GM19025 (cell line): Measurements from ENCODE around the gene WFIKKN2.
"Not testable (repeated sequence)": the region's sequence is repeated elsewhere in the genome, so short reads cannot be mapped to it uniquely, and the experiment has no call there.

Source experiments
- ATAC-seq: cut with Tn5 transposase; IDR thresholded peaks from one replicate; pipeline ENCODE4 v1.9.1; 2021; ENCODE audit warnings: mild to moderate bottlenecking, low read depth, moderate library complexity; ENCODE audit not compliant: unreplicated experiment

WFIKKN2 gene

DNA sequence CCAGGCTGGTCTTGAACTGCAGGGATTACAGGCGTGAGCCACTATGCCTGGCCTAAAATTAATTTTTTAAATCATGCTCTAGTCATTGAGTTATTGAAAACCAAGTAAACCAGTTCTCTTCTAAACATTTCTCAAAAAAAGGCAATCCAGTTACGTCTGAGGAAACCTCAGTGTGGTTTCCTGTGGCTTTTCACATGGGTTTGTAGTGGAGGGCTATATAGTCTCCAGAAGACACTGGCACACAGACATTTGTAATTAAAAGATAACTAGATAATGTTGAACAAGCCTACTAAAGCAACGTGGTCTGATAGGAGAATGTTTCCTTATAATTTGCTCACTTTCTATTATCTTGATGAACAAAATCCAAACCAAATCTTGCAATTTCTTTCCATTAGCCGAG lies 36.0 kb downstream of the WFIKKN2 start:
- no peak for ATAC-seq

DNA sequence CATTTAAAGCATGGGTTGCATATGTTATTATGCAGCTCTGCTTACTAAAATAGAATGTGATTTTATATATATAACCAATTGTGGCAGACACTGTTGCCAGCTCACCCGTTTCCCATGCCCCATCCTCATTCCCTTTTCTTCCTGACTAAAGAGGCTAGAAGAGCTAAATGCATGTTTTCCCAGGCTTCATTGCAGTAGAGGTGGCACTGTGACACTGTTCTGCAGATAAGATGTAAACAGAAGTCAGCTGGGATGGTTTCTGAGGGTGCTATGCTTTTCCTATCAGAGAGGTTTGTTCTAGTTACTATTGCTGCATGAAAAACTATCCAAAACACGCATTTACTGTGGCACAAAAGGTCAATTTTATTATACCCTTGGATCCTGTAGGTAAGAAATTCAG lies 36.5 kb downstream of the WFIKKN2 start:
- no peak for ATAC-seq

DNA sequence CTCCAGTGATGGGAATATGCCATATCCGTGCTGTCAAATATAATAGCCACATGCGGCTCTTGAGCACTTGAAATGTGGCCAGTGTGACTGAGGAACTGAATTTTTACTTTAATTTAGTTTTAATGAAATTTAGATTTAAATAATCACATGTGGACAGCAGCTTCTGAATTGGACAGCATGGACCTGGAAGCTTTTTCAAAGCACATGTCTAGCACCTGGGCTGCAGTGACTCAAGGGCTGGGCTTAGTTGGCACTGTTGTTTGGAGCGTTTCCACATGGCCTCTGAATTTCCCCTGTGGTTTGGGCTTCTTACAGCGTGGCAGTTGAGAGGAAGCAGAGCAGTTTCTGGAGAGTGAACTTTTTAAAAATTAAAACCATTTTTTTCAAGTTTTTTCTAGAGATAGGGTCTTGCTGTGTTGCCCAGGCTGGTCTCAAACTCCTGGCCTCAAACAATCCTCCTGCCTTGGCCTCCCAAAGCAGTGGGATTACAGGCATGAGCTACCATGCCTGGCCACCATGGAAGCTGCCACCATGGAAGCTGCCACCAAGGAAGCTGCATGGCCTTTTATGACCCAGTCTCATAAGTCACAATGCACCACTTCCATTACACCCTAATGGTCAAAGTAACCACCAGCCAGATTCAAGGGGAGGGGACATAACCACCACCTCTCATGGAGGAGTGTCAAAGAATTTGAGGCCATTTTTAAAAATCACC lies 37.5 kb downstream of the WFIKKN2 start:
- ATAC-seq = no peak

DNA sequence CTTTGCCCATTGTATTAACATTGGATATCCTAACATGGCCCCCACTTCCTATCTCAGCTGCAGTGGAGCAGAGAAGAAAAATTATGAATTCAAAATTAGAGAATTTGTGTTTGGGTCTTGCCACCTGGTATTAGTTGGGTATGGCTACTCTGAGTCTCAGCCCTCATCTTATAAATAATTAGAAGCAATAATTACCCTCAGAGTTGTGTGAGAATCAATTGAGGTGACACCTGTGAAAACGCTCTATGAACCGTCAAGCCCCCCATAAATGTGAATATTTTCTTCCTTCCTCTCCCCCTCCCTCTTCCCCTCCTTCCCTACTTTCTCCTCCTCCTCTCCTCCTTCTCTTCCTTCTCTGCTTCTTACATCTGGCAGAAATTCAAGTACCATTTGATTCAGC lies 39.7 kb downstream of the WFIKKN2 start:
- no peak for ATAC-seq

GRCh38 chr17:50877042-50877441 lies 41.7 kb downstream of the WFIKKN2 start:
- ATAC-seq = not testable (repeated sequence)

DNA sequence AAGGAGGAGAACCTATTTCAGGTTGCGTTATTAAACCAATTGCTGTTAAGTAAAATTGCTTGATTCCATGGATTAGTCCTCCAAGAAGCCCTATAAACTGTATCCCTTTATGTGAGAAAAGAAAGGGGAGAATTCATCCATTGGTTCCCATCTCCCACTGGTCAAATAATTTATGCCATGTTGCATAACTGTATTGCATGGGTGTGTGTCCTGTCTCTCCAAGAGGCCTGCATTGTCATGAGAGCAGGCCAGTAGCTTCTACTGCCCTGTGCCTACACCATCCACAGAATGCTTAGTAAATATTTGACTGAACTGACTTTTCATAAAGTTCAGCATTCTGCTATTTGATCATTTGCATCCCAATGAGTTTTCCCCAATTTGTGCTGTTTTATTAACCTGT lies 42.5 kb downstream of the WFIKKN2 start:
- no peak for ATAC-seq

DNA sequence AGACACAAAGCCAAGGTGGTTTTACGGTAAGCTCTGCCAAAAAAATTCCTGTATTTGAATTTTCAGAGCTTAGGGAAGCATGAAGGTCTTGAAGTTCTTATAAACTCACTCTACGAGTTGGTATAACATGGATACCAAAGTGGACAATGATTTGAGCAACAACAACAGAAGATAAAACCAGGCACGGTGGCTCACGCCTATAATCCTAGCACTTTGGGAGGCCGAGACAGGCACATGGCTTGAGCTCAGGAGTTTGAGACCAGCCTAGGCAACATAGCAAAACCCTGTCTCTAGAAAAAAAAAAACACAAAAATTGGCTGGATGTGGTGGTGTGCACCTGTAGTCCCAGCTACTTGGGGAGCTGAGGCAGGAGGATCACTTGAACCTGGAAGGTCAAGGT lies 43.7 kb downstream of the WFIKKN2 start:
- ATAC-seq = no peak

DNA sequence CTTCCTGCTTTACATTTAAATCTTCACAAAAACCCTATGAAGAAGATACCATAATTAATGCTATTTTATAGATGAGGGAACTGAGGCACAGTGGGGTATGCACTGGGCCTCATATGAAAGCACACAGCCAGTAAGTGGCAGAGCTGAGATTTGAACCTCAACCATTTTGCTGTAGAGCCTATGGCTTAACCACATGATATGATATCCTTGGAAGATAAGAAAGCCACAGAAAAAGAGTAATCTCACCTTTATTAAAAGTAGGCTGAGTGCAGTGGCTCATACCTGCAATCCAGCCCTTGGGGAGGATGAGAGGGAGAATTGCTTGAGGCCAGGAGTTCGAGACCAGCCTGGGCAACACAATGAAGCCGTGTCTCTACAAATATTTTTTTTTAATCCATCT lies 45.8 kb downstream of the WFIKKN2 start:
- ATAC-seq = no peak

GRCh38 chr17:50882851-50883250 lies 47.5 kb downstream of the WFIKKN2 start:
- no peak for ATAC-seq

DNA sequence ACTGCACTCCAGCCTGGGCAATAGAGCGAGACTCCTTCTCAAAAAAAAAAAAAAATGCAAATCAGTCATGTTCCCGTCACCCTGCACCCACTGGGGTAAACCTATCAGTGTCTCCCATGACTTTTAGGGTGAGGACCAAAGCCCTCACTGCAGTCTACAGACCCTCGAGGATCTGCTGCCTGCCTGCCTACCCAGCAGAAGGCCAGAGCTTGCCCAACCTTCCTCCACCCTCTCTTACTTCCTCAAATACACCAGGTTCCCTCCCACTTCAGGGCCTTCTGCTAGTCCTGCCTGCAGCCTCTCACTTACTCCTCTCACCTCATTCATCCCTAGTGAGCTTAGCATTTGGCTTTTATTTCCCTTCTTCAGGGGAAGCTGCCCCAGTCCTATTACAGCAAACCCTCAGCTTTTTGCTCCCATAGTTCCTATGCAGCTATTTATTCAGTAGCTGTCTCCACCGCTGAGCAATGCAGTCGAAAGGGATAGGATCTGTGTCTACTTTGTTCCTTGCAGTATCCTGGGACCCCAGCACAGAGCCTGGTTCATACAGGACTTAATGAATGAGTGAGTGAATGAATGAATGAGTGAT lies 48.6 kb downstream of the WFIKKN2 start:
- no peak for ATAC-seq

GRCh38 chr17:50884439-50885311 lies 49.3 kb downstream of the WFIKKN2 start:
- no peak for ATAC-seq

DNA sequence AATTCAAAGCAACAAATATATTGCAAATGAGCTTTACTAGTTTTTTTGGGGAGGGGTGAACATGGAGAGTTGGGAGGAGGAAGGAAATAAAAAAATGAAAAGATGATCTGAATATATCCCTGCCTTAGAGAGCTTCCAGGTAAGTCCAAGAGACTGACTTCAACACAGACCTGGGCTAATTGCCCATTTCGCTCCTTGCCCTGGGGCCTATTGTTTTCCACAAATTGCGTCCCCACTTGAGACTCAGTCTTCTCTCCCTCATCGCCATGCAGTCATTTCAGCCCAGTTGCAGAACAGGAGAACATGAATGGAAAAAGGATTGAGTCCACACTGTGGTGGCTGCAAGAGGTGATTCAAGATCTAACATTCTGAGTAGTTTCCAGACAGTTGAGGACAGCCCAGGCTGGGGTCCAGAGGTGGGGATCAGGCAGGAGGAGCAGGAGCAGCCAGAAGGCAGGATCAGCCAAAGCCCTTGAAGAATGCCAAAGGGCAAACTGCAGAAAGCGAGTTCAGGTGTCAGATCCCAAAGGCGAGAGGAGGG lies 52.4 kb downstream of the WFIKKN2 start:
- ATAC-seq = no peak

DNA sequence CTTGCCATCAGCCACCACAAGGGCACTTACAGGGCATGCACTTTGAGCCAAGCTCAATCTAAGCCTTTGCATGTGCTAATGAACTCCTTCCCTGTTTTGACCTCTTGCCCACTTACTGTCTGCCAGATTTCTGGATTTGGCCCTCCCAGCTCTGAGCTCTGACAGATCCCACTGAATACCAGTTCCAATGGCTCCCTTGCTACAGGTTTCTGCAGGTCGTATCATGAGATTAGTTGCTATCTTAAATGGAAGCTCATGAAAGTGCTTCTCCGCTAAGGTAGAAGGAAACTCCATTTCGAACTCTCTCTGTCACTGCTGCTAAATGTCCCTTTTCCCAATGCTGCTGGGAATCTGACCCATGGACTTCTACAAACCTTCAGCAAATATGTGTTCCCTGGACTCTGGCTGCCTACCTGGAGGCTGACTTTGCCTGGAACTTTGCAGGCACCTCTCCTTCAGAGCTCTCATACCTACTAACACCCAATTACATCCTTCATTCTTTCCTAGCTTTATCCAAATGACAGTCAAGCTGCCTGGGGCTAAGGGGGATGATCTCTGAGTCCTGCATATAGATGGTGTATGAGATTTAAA lies 54.2 kb downstream of the WFIKKN2 start:
- no peak for ATAC-seq

DNA sequence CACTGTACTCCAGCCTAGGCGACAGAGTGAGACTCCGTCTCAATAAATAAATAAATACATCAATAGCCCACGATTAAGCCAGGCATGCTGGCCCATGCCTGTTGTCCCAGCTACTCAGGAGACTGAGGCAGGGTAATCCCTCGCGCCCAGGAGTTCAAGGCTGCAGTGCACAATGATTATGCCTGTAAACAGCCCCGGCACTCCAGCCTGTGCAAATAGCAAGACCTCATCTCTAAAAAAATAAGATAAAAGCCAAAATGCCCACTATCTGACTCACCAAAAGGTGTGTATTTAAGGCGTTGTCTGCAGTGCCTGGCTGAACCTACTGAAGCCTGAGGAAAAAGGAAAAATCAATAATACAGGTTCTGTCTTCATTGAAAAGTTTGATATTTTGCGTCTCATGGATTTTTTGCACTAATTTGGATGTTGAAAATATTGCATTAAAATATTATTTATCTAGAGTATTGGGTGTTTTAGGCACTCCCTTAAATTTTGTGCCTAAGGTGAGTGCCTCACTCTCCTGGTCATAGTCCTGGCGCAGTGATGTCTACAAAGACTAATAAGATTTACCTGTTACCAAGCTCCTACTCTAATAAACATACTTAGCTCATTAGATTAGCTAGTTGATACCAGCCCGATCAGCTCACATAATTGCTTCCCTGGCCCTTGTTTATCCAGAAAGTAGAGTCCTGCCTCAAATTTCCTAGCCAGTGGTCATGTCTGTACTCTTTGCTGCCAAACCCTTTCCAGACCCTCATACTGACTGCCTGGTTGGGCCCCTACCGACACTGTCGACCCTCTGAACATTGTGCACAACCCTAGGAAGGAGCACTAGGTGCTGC lies 55.5 kb downstream of the WFIKKN2 start:
- no peak for ATAC-seq

DNA sequence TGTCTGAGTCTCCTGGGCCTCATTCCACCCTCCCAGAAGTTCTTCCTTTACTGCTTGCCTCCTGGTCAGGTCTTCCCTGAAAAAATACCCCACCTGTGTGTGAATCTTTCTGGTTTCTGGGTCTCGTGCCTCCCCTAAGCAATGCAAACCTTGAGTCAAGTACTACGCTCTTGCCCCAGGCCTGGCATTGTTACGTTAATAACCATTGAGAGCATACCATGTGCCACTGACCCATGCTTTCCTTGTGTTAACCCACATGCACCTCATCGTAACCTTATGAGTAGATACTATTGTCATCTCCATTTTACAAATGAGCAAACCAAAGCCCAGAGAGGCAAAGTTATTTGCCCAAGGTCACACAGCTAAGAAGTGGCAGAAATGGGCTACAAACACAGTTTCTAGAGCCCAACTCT lies 56.2 kb downstream of the WFIKKN2 start:
- no peak for ATAC-seq
